Smooth muscle cell (in vitro differentiated cells): Measurements from ENCODE around the gene SCNN1A. TPM values are rescaled to one million over a fixed set of nuclear protein-coding genes. Genes with fewer than 3 reads are reported as not detected.

Experiments
- DNase-seq: peaks from one replicate; lab custom pipeline; 2025; ENCODE audit not compliant: unreplicated experiment; lab: John Stamatoyannopoulos, UW
- H2AFZ ChIP-seq: fragments of 200-600 bp; sonication (generic); 2 replicates; pipeline ENCODE4 v1.6.0; 2016; ENCODE audit warnings: antibody characterized with exemption, low read depth, mild to moderate bottlenecking
- H3F3A ChIP-seq: fragments of 200-600 bp; sonication (generic); 2 replicates; pipeline ENCODE4 v1.6.0; 2017; ENCODE audit warnings: antibody characterized with exemption, low read depth
- H3K27ac ChIP-seq: fragments of 200-600 bp; sonication (generic); 2 replicates; pipeline ENCODE4 v1.5.1; 2016; ENCODE audit warnings: low read depth, mild to moderate bottlenecking
- H3K27me3 ChIP-seq: fragments of 200-600 bp; sonication (generic); 2 replicates; pipeline ENCODE4 v1.6.1; 2016; ENCODE audit warnings: low read depth, mild to moderate bottlenecking
- H3K36me3 ChIP-seq: fragments of 200-600 bp; sonication (generic); 2 replicates; pipeline ENCODE4 v1.5.1; 2016; ENCODE audit warnings: low read depth
- H3K4me1 ChIP-seq: fragments of 200-600 bp; sonication (generic); 2 replicates; pipeline ENCODE4 v1.5.1; 2016; ENCODE audit warnings: low read depth
- H3K4me2 ChIP-seq: fragments of 200-600 bp; sonication (generic); 2 replicates; pipeline ENCODE4 v1.6.0; 2016; ENCODE audit warnings: mild to moderate bottlenecking
- H3K4me3 ChIP-seq: fragments of 200-600 bp; sonication (generic); 2 replicates; pipeline ENCODE4 v1.5.1; 2016; ENCODE audit warnings: mild to moderate bottlenecking
- H3K79me2 ChIP-seq: fragments of 200-600 bp; sonication (generic); 2 replicates; pipeline ENCODE4 v1.6.0; 2016; ENCODE audit warnings: low read depth, mild to moderate bottlenecking
- H3K9ac ChIP-seq: fragments of 200-600 bp; sonication (generic); 2 replicates; pipeline ENCODE4 v1.6.0; 2016; ENCODE audit warnings: low read depth
- H3K9me3 ChIP-seq: fragments of 200-600 bp; sonication (generic); replicated peaks from 2 replicates; pipeline ENCODE4 v1.5.1; 2016; ENCODE audit warnings: low read depth
- H4K20me1 ChIP-seq: fragments of 200-600 bp; sonication (generic); 2 replicates; pipeline ENCODE4 v1.6.0; 2016; ENCODE audit warnings: low read depth
- WGBS: methylation state at CpG from one replicate; pipeline ENCODE4 v1.1.7; 2016; ENCODE audit warnings: low lambda C conversion rate; 5-methylcytosine and 5-hydroxymethylcytosine counted together
- polyA plus RNA-seq: library from polyadenylated mRNA; unstranded; fragments of >200 nt; fragmentation: Nextera tagmentation; extraction: Ambion mirVana; gene quantifications from 2 replicates; pipeline ENCODE4 v1.2.1, GENCODE V29; 2016
- total RNA-seq: library from RNA; depleted of rRNA; stranded (reverse); fragments of >200 nt; gene quantifications from 2 replicates; pipeline ENCODE4 v1.2.3, GENCODE V29; 2014
- TF ChIP-seq, protein P1 (sequence below): fragments of 200-600 bp; sonication (generic); IDR thresholded peaks from 2 replicates; pipeline ENCODE4 v1.5.1; 2017; ENCODE audit warnings: borderline replicate concordance, mild to moderate bottlenecking, antibody characterized with exemption; ENCODE audit not compliant: insufficient read depth, poor library complexity, severe bottlenecking

Gene SCNN1A
- total and polyA plus RNA-seq, 2 experiments from 2014 or later = 0.57 to 1.3 TPM

DNA sequence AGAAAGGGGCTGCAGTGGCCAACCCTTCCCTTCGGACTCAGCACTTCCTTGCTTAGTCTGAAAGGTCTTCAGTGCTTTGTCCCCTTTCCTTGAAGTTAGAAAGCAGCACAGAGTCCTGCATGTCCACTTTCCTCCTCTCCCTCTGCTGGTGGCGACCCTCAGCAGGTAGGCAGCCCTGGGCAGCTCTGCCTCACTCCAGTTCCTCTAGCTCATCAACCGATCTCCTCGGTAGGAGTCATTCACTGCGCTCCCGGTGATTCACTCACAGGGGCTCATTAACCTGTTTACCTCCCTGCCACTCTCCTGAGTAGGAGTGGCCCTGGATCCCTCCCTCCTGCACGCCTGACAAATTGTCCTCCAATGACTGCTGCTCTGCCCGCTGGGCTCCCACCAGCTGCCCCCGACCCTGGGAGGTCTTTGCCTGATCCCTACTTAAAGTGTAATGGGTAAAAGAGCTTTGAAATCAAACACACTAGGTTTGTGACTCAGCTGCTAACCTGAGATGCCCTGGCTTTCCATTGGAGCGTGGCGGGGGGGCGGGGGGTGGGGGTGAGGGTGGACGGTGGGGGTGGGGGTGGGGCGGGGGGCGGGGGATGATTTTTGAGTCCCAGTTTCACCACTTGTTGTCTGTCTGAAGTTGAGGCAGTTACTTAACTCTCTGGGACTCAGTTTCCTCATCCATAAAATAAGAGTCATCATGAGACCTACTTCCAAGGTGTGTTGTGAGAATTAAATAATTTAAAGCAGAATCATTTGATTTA is 4.2 kb downstream of the SCNN1A start:
- Histone ChIP-seq H3K79me2 (no peaks in the 10 kb centered on the region), H3K4me3 (no peak overlapping the region), H3F3A (peaks cover 9% of the 10 kb centered on the region), H3K4me1 (peaks cover 35% of the 10 kb centered on the region), H4K20me1 (no peaks in the 10 kb centered on the region), H3K27me3 (no peaks in the 10 kb centered on the region), H3K27ac (peak overlapping the region; percentile 86), H3K9ac (no peak overlapping the region), H3K9me3 (no peaks in the 10 kb centered on the region), H3K4me2 (peak overlapping the region; percentile 38), H3K36me3 (no peaks in the 10 kb centered on the region), H2AFZ (no peak overlapping the region)
- DNase-seq = no peak
- TF ChIP-seq, protein P1, sequence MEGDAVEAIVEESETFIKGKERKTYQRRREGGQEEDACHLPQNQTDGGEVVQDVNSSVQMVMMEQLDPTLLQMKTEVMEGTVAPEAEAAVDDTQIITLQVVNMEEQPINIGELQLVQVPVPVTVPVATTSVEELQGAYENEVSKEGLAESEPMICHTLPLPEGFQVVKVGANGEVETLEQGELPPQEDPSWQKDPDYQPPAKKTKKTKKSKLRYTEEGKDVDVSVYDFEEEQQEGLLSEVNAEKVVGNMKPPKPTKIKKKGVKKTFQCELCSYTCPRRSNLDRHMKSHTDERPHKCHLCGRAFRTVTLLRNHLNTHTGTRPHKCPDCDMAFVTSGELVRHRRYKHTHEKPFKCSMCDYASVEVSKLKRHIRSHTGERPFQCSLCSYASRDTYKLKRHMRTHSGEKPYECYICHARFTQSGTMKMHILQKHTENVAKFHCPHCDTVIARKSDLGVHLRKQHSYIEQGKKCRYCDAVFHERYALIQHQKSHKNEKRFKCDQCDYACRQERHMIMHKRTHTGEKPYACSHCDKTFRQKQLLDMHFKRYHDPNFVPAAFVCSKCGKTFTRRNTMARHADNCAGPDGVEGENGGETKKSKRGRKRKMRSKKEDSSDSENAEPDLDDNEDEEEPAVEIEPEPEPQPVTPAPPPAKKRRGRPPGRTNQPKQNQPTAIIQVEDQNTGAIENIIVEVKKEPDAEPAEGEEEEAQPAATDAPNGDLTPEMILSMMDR = peak; percentile 12
- 14% methylated on average over 13 of the region's 15 CpGs for WGBS

DNA sequence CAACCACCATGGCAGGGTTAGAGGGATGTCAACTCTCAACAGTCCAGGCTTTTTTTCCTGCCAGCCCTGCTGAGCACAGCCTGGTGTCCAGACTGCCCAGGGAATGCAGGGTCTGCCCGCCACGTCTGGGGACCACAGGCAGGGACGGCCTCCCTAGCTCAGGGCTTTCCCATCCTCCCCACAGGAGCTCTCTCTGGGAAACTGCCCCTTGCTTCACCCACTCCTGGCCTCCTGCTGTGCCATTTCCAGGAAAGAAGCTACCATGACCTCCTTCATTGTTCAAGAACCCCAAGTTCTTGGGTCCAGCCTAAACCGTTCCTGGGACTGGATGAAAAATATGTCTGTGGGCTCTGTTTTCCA is 4.8 kb downstream of the SCNN1A start:
- 75% methylated on average over 4 of the region's 4 CpGs for WGBS
- H2AFZ ChIP-seq = no peak overlapping the region
- H3K4me2 ChIP-seq = peak overlapping the region; percentile 38
- no peaks in the 10 kb centered on the region for H3K9me3 ChIP-seq
- TF ChIP-seq, protein P1 = no peak
- H4K20me1 ChIP-seq = no peaks in the 10 kb centered on the region
- no peaks in the 10 kb centered on the region for H3K79me2 ChIP-seq
- DNase-seq = no peak
- no peaks in the 10 kb centered on the region for H3K27me3 ChIP-seq
- H3F3A ChIP-seq = peaks cover 9% of the 10 kb centered on the region
- peak overlapping the region; percentile 22 for H3K27ac ChIP-seq
- H3K4me1 ChIP-seq = peaks cover 29% of the 10 kb centered on the region
- H3K4me3 ChIP-seq = no peak overlapping the region
- no peak overlapping the region for H3K9ac ChIP-seq
- no peaks in the 10 kb centered on the region for H3K36me3 ChIP-seq

DNA sequence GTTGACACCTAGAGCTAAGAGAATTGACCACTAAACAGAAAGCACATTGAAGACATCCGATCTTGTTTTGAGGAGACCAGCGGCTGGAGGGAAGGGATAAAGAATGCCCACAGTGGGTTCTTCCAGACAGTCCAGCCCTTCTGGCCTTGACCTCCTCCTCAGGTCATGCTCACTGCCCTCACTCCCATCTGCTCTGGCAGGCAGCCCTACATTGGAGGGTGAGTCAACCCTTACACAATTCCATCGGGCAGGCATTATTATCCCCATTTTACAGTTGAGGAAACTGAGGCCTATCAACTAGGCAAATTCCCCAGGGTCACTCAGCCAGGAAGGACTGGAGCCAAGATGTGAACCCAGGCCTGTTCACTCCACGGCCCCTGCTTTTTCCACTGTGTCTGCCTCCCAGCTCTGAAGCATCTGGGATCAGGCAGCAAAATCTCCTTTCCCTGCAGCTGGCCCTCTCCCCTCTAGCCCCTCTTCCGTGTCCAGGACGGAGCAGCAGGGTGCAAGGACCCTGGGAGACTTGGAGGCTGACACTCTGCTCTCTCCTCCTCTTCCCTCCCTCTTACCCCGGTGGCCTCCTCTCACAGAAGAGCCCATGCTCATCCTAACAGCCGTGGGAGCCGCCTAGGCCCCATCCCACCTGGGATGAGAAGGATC is 5.3 kb downstream of the SCNN1A start:
- Histone ChIP-seq H3K27me3 (no peaks in the 10 kb centered on the region), H3K36me3 (no peaks in the 10 kb centered on the region), H3K9ac (no peak overlapping the region), H4K20me1 (no peaks in the 10 kb centered on the region), H3K4me3 (no peak overlapping the region), H3K4me1 (peaks cover 24% of the 10 kb centered on the region), H3K9me3 (no peaks in the 10 kb centered on the region), H3F3A (peaks cover 9% of the 10 kb centered on the region), H3K79me2 (no peaks in the 10 kb centered on the region), H3K4me2 (peak overlapping the region; percentile 38), H2AFZ (no peak overlapping the region), H3K27ac (no peak overlapping the region)
- TF ChIP-seq, protein P1 = no peak
- no peak for DNase-seq
- WGBS = 96% methylated on average over 9 of the region's 9 CpGs
